ENCODE measurements around the gene ZNF189.

ZNF189 gene

GRCh38 chr9:101445353-101446029, 46.8 kb downstream of the ZNF189 start:
- Histone ChIP-seq H3K27me3 (ENCODE audit: control insufficient read depth, low read length) (peaks cover 7% of the 10 kb centered on the region; the same call in 1 of the 2 replicates), H3K27ac (ENCODE audit: low read depth, low read length) (no peak overlapping the region), H3K9me2 (replicated peaks; ENCODE audit: control insufficient read depth, low read length) (no peaks in the 10 kb centered on the region), H3K4me2 (ENCODE audit: low read length) (no peak overlapping the region), H3K9me3 (ENCODE audit: control insufficient read depth, insufficient read depth, low read length) (no peaks in the 10 kb centered on the region), H3K4me3 (ENCODE audit: low read length) (no peak overlapping the region), H3F3A (ENCODE audit: control insufficient read depth, insufficient read depth) (0 out of 2 replicates have a peak, but pooled peaks cover 4% of the 10 kb centered on the region), H3K36me3 (ENCODE audit: control insufficient read depth, low read length) (no peaks in the 10 kb centered on the region), H3K79me2 (ENCODE audit: control insufficient read depth, low read length) (no peaks in the 10 kb centered on the region), H4K20me1 (ENCODE audit: control insufficient read depth, insufficient read depth, low read depth, low read length) (no peaks in the 10 kb centered on the region), H3K4me1 (ENCODE audit: control insufficient read depth, low read length) (peaks cover 24% of the 10 kb centered on the region)
- no peak for TF ChIP-seq EZH2phosphoT487 (IDR thresholded peaks at IDR 0.05; ENCODE audit: borderline replicate concordance, low read length)
- TF ChIP-seq, protein P1, sequence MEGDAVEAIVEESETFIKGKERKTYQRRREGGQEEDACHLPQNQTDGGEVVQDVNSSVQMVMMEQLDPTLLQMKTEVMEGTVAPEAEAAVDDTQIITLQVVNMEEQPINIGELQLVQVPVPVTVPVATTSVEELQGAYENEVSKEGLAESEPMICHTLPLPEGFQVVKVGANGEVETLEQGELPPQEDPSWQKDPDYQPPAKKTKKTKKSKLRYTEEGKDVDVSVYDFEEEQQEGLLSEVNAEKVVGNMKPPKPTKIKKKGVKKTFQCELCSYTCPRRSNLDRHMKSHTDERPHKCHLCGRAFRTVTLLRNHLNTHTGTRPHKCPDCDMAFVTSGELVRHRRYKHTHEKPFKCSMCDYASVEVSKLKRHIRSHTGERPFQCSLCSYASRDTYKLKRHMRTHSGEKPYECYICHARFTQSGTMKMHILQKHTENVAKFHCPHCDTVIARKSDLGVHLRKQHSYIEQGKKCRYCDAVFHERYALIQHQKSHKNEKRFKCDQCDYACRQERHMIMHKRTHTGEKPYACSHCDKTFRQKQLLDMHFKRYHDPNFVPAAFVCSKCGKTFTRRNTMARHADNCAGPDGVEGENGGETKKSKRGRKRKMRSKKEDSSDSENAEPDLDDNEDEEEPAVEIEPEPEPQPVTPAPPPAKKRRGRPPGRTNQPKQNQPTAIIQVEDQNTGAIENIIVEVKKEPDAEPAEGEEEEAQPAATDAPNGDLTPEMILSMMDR (IDR thresholded peaks at IDR 0.05; ENCODE audit: low read depth, low read length, poor library complexity, severe bottlenecking), result no peak

DNA sequence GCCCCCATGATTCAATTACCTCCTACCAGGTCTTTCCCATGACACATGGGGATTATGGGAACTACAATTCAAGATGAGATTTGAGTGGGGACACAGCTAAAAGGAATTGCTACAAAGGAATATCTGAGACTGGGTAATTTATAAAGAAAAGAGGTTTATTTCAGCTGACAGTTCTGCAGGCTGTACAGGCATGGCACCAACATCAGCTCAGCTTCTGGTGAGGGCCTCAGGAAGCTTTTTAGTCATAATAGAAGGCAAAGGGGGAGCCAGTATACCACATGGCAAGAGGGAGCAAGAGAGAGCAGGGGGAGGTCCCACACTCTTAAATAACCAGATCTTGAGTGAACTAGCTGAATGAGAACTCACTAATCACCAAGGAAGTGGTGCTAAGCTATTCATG, 48.1 kb downstream of the ZNF189 start:
- H3K9me3 ChIP-seq (ENCODE audit: control insufficient read depth, insufficient read depth, low read length), result no peaks in the 10 kb centered on the region
- H3K79me2 ChIP-seq (ENCODE audit: control insufficient read depth, low read length), result no peaks in the 10 kb centered on the region
- no peaks in the 10 kb centered on the region for H3K36me3 ChIP-seq (ENCODE audit: control insufficient read depth, low read length)
- H3K4me1 ChIP-seq (ENCODE audit: control insufficient read depth, low read length), result peaks cover 15% of the 10 kb centered on the region
- no peak overlapping the region for H3K4me2 ChIP-seq (ENCODE audit: low read length)
- H4K20me1 ChIP-seq (ENCODE audit: control insufficient read depth, insufficient read depth, low read depth, low read length), result no peaks in the 10 kb centered on the region
- H3K27me3 ChIP-seq (ENCODE audit: control insufficient read depth, low read length), result peaks cover 7% of the 10 kb centered on the region; the same call in 1 of the 2 replicates
- TF ChIP-seq, protein P1 (IDR thresholded peaks at IDR 0.05; ENCODE audit: low read depth, low read length, poor library complexity, severe bottlenecking), result no peak
- TF ChIP-seq EZH2phosphoT487 (IDR thresholded peaks at IDR 0.05; ENCODE audit: borderline replicate concordance, low read length), result no peak
- no peak overlapping the region for H3K27ac ChIP-seq (ENCODE audit: low read depth, low read length)
- no peaks in the 10 kb centered on the region for H3K9me2 ChIP-seq (replicated peaks; ENCODE audit: control insufficient read depth, low read length)
- no peak overlapping the region for H3K4me3 ChIP-seq (ENCODE audit: low read length)
- H3F3A ChIP-seq (ENCODE audit: control insufficient read depth, insufficient read depth), result 0 out of 2 replicates have a peak, but pooled peaks cover 4% of the 10 kb centered on the region

DNA sequence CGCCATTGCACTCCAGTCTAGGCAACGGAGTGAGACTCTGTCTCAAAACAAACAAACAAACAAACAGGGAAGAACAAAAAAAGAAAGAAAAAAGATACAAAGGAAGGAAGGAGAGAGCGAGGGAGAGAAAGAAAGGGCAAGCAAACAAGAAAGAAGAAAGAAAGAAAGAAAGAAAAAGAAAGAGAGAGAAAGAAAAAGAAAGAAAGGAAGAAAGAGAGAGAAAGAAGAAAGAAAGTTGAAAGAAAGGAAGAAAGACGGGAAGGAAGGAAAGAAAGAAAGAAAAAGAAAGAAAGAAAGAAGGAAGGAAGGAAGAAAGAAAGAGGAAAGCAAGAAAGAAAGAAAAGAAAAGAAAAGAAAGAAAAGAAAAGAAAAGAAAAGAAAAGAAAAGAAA, 50.0 kb downstream of the ZNF189 start:
- Histone ChIP-seq H3K27me3 (ENCODE audit: control insufficient read depth, low read length) (peaks cover 7% of the 10 kb centered on the region; the same call in 1 of the 2 replicates), H3K36me3 (ENCODE audit: control insufficient read depth, low read length) (no peaks in the 10 kb centered on the region), H3K9me3 (ENCODE audit: control insufficient read depth, insufficient read depth, low read length) (peaks cover 8% of the 10 kb centered on the region), H4K20me1 (ENCODE audit: control insufficient read depth, insufficient read depth, low read depth, low read length) (no peaks in the 10 kb centered on the region), H3K79me2 (ENCODE audit: control insufficient read depth, low read length) (no peaks in the 10 kb centered on the region), H3F3A (ENCODE audit: control insufficient read depth, insufficient read depth) (0 out of 2 replicates have a peak, but pooled peaks cover 4% of the 10 kb centered on the region), H3K4me2 (ENCODE audit: low read length) (peak overlapping the region; percentile 66), H3K9me2 (replicated peaks; ENCODE audit: control insufficient read depth, low read length) (no peaks in the 10 kb centered on the region), H3K4me3 (ENCODE audit: low read length) (peak overlapping the region; percentile 59), H3K4me1 (ENCODE audit: control insufficient read depth, low read length) (peaks cover 12% of the 10 kb centered on the region), H3K27ac (ENCODE audit: low read depth, low read length) (no peak overlapping the region)
- TF ChIP-seq, protein P1 (IDR thresholded peaks at IDR 0.05; ENCODE audit: low read depth, low read length, poor library complexity, severe bottlenecking), result no peak
- 0 out of 2 replicates have a peak, but pooled peaks have one; percentile 46 for TF ChIP-seq EZH2phosphoT487 (IDR thresholded peaks at IDR 0.05; ENCODE audit: borderline replicate concordance, low read length)

Measured in DOHH2 (cell line).